Lower leg skin (tissue), 3 donors: Measurements from ENCODE around the gene CDCA5.

Experiments
- POLR2A ChIP-seq, 2 donors: fragments of 450-650 bp; IDR thresholded peaks; one replicate each; pipeline ENCODE4 v1.6.1; 2016 to 2017; ENCODE audit warnings: antibody characterized with exemption in 2 of 2, mild to moderate bottlenecking in 1 of 2, moderate library complexity in 1 of 2
- TF ChIP-seq, protein P1 (sequence below), 3 donors: fragments of 450-650 bp; IDR thresholded peaks; one replicate each; pipeline ENCODE4 v1.5.1; 2016; ENCODE audit warnings: antibody characterized with exemption in 3 of 3, mild to moderate bottlenecking in 3 of 3, moderate library complexity in 2 of 3

- TF ChIP-seq, protein P1, sequence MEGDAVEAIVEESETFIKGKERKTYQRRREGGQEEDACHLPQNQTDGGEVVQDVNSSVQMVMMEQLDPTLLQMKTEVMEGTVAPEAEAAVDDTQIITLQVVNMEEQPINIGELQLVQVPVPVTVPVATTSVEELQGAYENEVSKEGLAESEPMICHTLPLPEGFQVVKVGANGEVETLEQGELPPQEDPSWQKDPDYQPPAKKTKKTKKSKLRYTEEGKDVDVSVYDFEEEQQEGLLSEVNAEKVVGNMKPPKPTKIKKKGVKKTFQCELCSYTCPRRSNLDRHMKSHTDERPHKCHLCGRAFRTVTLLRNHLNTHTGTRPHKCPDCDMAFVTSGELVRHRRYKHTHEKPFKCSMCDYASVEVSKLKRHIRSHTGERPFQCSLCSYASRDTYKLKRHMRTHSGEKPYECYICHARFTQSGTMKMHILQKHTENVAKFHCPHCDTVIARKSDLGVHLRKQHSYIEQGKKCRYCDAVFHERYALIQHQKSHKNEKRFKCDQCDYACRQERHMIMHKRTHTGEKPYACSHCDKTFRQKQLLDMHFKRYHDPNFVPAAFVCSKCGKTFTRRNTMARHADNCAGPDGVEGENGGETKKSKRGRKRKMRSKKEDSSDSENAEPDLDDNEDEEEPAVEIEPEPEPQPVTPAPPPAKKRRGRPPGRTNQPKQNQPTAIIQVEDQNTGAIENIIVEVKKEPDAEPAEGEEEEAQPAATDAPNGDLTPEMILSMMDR (IDR thresholded peaks at IDR 0.05): no peak
- no peak for TF ChIP-seq POLR2A (IDR thresholded peaks at IDR 0.05)
These were observed 48.0 kb upstream of the CDCA5 start for GRCh38 chr11:65131895-65132237.
